Esophagus (tissue), 2 donors: ENCODE data around the gene TCERG1L. TPM values are rescaled to one million over a fixed set of nuclear protein-coding genes. Genes with fewer than 3 reads are reported as not detected.
A peak's percentile ranks its signal among the peaks of the same experiment; 100 is the strongest.

ENCODE experiments used
- H3K27ac ChIP-seq, 2 donors: one replicate each; pipeline ENCODE4 v1.5.1; 2013; ENCODE audit warnings: low read depth in 2 of 2, mild to moderate bottlenecking in 2 of 2, inconsistent platforms in 1 of 2, low read length in 1 of 2, moderate library complexity in 1 of 2
- H3K27me3 ChIP-seq, 2 donors: one replicate each; pipeline ENCODE4 v1.6.1; 2013; ENCODE audit warnings: low read length in 2 of 2, control low read depth in 1 of 2, mild to moderate bottlenecking in 1 of 2; ENCODE audit not compliant: insufficient read depth in 2 of 2, control insufficient read depth in 1 of 2
- H3K36me3 ChIP-seq, 2 donors: one replicate each; pipeline ENCODE4 v1.6.1; 2013; ENCODE audit warnings: low read length in 1 of 2; ENCODE audit not compliant: control insufficient read depth in 2 of 2, insufficient read depth in 2 of 2
- H3K4me1 ChIP-seq, 2 donors: one replicate each; pipeline ENCODE4 v1.6.1; 2013; ENCODE audit warnings: low read length in 1 of 2; ENCODE audit not compliant: control insufficient read depth in 2 of 2, insufficient read depth in 2 of 2
- H3K4me3 ChIP-seq, 2 donors: one replicate each; pipeline ENCODE4 v1.5.1; 2013; ENCODE audit warnings: low read length in 2 of 2, mild to moderate bottlenecking in 2 of 2, low read depth in 1 of 2, moderate library complexity in 1 of 2
- H3K9me3 ChIP-seq, 2 donors: one replicate each; pipeline ENCODE4 v1.6.1; 2013; ENCODE audit warnings: mild to moderate bottlenecking in 2 of 2, low read depth in 1 of 2, low read length in 1 of 2, moderate library complexity in 1 of 2; ENCODE audit not compliant: control insufficient read depth in 2 of 2, insufficient read depth in 1 of 2
- WGBS, 2 donors: extraction: QIAGEN DNeasy Blood & Tissue Kit; methylation state at CpG; one replicate each; pipeline ENCODE4 v1.1.7; 2013; 5-methylcytosine and 5-hydroxymethylcytosine counted together
- polyA plus RNA-seq, 2 donors: library from polyadenylated mRNA; stranded (reverse); fragments of 200-250 nt; gene quantifications; one replicate each; pipeline ENCODE4 v1.2.3, GENCODE V29; 2013
- donor health status: healthy with polysubstance abuse.
- donor health status: Bipolar disorder and iron deficiency.

TCERG1L gene
- polyA plus RNA-seq = under 1 TPM in 1 of 2 donors, not detected in 1; 0.48 TPM

- WGBS, 2 donors = 2 to 3% methylated on average over 33 to 104 of the region's 104 CpGs
- Histone ChIP-seq H3K27me3 (peaks cover 0 to 16% of the 10 kb centered on the region in 2 donors), H3K9me3 (peaks cover 0 to 4% of the 10 kb centered on the region in 2 donors), H3K4me1 (peaks cover 0 to 14% of the 10 kb centered on the region in 2 donors), H3K36me3 (no peaks in the 10 kb centered on the region), H3K27ac (no peak within 1 kb of the TSS), H3K4me3 (peak within 1 kb of the TSS; percentile 37 to 47)
Observed at GRCh38 chr10:131311661-131312477, at the start of gene TCERG1L. Gene TCERG1L (minus strand): TSS chr10:131311721. CDS start chr10:131311635, 86 bp downstream.

DNA sequence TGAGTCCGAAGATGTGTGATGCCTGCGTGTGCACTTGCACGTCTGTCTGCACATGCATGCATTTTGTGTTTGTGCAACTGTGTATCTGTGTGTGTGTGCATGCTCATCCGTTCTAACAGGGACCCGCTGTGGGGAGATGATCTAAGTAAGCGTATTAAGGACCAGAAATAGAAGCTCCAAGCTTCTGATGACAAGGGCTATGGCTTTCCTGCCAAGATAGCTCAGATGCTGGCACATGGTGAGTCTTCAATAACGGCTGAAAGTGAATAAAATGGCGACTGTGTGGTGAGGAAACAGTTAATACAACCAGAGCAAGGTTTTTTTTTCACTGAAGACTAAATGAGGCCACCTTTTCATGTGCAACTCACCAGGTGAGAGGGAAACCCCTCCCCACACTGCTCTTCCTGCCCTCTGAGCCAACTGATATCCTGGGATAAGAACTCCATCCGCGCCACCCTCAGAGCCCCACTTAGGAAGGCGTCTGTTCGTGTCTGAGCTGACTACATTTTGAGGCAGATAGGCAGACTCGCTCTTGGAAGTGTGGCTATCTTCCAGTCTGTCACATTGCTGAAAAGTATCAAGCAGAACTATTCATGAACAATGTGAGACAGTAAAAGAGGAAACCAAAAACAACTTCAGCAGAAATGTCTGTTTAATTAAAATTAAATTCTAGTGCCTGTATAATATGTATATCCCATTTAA is 47.4 kb upstream of the TCERG1L start:
- no peaks in the 10 kb centered on the region for H3K27me3 ChIP-seq
- H3K36me3 ChIP-seq = no peaks in the 10 kb centered on the region
- 53 to 57% methylated on average over 13 of the region's 13 CpGs for WGBS, 2 donors
- no peak overlapping the region for H3K27ac ChIP-seq
- H3K9me3 ChIP-seq = no peaks in the 10 kb centered on the region
- H3K4me3 ChIP-seq = no peak overlapping the region
- H3K4me1 ChIP-seq = no peaks in the 10 kb centered on the region

DNA sequence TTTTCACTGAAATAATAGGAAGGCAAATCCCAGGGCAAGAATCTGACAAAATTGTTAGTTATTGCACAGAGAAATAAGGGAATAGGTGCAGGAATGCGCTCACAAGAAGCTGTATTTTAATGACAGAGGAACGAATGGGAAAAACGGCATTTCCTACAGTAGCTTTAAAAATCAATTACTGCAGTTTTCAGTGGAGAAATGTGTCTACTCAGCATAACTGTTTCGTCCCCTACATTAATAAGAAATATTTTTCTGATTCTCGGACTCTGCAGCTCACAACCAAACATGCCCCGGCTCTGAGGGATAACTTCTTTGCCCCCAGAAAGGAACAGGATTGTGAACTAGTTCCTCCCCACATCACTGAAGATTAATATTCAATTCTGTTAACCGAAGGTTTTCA is 44.9 kb upstream of the TCERG1L start:
- H3K36me3 ChIP-seq = no peaks in the 10 kb centered on the region
- 83 to 84% methylated on average over 7 of the region's 7 CpGs for WGBS, 2 donors
- H3K27me3 ChIP-seq = no peaks in the 10 kb centered on the region
- H3K4me1 ChIP-seq = no peaks in the 10 kb centered on the region
- no peak overlapping the region for H3K27ac ChIP-seq
- no peak overlapping the region for H3K4me3 ChIP-seq
- H3K9me3 ChIP-seq = peaks cover 2 to 6% of the 10 kb centered on the region in 2 donors

DNA sequence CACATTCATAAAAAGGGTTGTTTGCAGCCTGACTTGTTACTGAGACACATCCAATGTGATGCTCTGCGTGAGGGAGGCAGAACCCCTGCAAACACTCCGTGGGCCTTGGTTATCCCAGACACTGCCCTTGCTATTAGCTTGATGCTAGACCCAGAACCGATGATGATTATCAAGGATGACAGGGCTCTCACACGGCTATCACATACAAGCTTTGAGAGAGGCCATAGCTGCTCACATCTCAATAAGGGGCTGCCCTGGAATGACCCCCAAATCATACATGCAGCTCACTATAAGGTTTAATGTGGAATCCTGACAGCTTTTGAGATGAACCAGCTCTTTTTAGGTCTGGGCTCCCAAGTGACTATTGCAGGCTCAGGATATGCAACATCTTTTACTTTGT is 44.4 kb upstream of the TCERG1L start:
- Histone ChIP-seq H3K4me3 (no peak overlapping the region), H3K27me3 (no peaks in the 10 kb centered on the region), H3K27ac (no peak overlapping the region), H3K36me3 (no peaks in the 10 kb centered on the region), H3K9me3 (peaks cover 4 to 6% of the 10 kb centered on the region in 2 donors), H3K4me1 (no peaks in the 10 kb centered on the region)
- WGBS, 2 donors = 78 to 84% methylated on average over 4 of the region's 4 CpGs

DNA sequence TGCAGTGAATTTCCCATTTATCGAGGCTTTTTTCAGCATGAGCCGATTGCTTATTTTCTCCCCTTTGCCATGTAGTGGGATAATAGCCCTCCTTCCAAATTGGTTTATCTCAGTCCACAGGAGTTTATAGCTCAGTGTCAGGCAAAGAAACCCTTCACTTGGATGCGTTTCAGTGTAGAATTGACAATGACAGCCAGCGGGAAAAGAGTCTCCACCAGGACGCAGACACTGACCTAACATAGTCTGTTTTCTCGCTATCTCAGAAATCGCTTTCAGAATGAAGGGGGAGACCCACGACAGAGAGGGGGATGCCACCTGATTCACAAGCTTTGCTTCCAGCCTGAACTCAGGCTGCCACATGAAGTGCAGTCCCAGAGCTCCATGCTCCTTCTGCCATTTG is 43.5 kb upstream of the TCERG1L start:
- Histone ChIP-seq H3K27ac (no peak overlapping the region), H3K4me1 (no peaks in the 10 kb centered on the region), H3K4me3 (no peak overlapping the region), H3K27me3 (no peaks in the 10 kb centered on the region), H3K36me3 (no peaks in the 10 kb centered on the region), H3K9me3 (peaks cover 4 to 6% of the 10 kb centered on the region in 2 donors)
- WGBS, 2 donors = 78 to 86% methylated on average over 8 of the region's 8 CpGs

- Histone ChIP-seq H3K4me1 (no peaks in the 10 kb centered on the region), H3K9me3 (peaks cover 4 to 6% of the 10 kb centered on the region in 2 donors), H3K4me3 (no peak overlapping the region), H3K27ac (no peak overlapping the region), H3K27me3 (no peaks in the 10 kb centered on the region), H3K36me3 (no peaks in the 10 kb centered on the region)
- 56 to 63% methylated on average over 9 of the region's 9 CpGs for WGBS, 2 donors
Observed at GRCh38 chr10:131354380-131354779, 42.9 kb upstream of the TCERG1L start.

- Histone ChIP-seq H3K27me3 (no peaks in the 10 kb centered on the region), H3K36me3 (no peaks in the 10 kb centered on the region), H3K4me1 (no peaks in the 10 kb centered on the region), H3K4me3 (no peak overlapping the region), H3K9me3 (peaks cover 4 to 6% of the 10 kb centered on the region in 2 donors), H3K27ac (no peak overlapping the region)
- WGBS, 2 donors = 88 to 90% methylated on average over 7 of the region's 7 CpGs
Observed at GRCh38 chr10:131352765-131353290, 41.3 kb upstream of the TCERG1L start.

GRCh38 chr10:131350660-131351059 is 39.1 kb upstream of the TCERG1L start:
- no peak overlapping the region for H3K4me3 ChIP-seq
- H3K27ac ChIP-seq = no peak overlapping the region
- no peaks in the 10 kb centered on the region for H3K36me3 ChIP-seq
- H3K27me3 ChIP-seq = no peaks in the 10 kb centered on the region
- whole genome bisulfite sequencing, 2 donors = 68 to 76% methylated on average over 10 of the region's 10 CpGs
- H3K4me1 ChIP-seq = no peaks in the 10 kb centered on the region
- H3K9me3 ChIP-seq = peaks cover 4 to 6% of the 10 kb centered on the region in 2 donors

DNA sequence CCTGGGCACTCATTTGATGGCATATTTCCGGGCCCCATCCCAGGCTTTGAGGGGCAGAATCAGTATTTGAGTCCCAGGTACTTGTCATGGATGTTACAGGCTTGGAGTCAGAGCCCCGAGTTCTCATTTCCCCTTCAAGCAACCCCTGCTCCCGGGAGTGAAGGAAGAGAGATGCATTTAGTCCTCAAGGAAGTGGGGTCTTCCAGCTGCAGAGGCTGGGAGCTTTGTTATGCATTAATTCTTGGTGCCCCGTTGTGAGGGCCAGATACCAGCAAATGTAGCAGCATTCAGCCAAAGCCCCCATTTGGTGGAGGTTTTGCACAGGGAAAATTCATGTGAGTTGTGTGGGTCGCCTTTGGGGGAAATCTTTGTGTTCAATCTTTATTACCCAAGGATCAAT is 38.7 kb upstream of the TCERG1L start:
- Histone ChIP-seq H3K4me3 (no peak overlapping the region), H3K27me3 (no peaks in the 10 kb centered on the region), H3K27ac (no peak overlapping the region), H3K4me1 (no peaks in the 10 kb centered on the region), H3K36me3 (no peaks in the 10 kb centered on the region), H3K9me3 (peaks cover 4 to 6% of the 10 kb centered on the region in 2 donors)
- WGBS, 2 donors = 41 to 43% methylated on average over 5 of the region's 5 CpGs
